Natural killer cell (primary cell): ENCODE data around the gene FABP6. TPM values are rescaled to one million over a fixed set of nuclear protein-coding genes. Genes with fewer than 3 reads are reported as not detected.

Source experiments
- ATAC-seq, 3 donors: fragments of 150-1000 bp in 2 of 3; fragments of 200-7000 bp in 1 of 3; cut with Tn5 transposase; 1 replicate in 1 of 3; 2 replicates in 2 of 3; pipeline ENCODE4 v1.10.0; 2021; ENCODE audit warnings: mild to moderate bottlenecking in 2 of 3, moderate library complexity in 2 of 3
- DNase-seq, 2 donors: peaks; one replicate each; pipeline versions ENCODE4 v3.0.0 to v3.0.0-alpha.2; 2013 to 2021; ENCODE audit warnings: mixed read lengths in 1 of 2
- H3K27ac ChIP-seq: one replicate; pipeline ENCODE4 v1.5.1; 2013; ENCODE audit warnings: mild to moderate bottlenecking, low read length
- H3K27me3 ChIP-seq: one replicate; pipeline ENCODE4 v1.6.1; 2013; ENCODE audit warnings: low read length; ENCODE audit not compliant: control insufficient read depth, insufficient read depth
- H3K36me3 ChIP-seq: one replicate; pipeline ENCODE4 v1.6.1; 2013; ENCODE audit warnings: low read length; ENCODE audit not compliant: control insufficient read depth, insufficient read depth
- H3K4me1 ChIP-seq: one replicate; pipeline ENCODE4 v1.6.1; 2013; ENCODE audit warnings: low read length; ENCODE audit not compliant: control insufficient read depth, insufficient read depth
- H3K4me3 ChIP-seq: one replicate; pipeline ENCODE4 v1.5.1; 2013; ENCODE audit warnings: low read length
- H3K9me3 ChIP-seq: one replicate; pipeline ENCODE4 v1.6.1; 2013; ENCODE audit warnings: low read length; ENCODE audit not compliant: control insufficient read depth, insufficient read depth
- H3K27ac Mint-ChIP-seq, 2 donors: one replicate each; pipeline ENCODE4 v1.8.0; 2022; ENCODE audit warnings: mild to moderate bottlenecking in 2 of 2, mixed read lengths in 2 of 2, moderate library complexity in 1 of 2
- H3K27me3 Mint-ChIP-seq, 2 donors: one replicate each; pipeline ENCODE4 v1.8.0; 2022; ENCODE audit warnings: low read depth in 2 of 2, mixed read lengths in 2 of 2
- H3K36me3 Mint-ChIP-seq: one replicate; pipeline ENCODE4 v1.8.0; 2022; ENCODE audit warnings: mixed read lengths
- H3K4me1 Mint-ChIP-seq, 2 donors: one replicate each; pipeline ENCODE4 v1.8.0; 2022; ENCODE audit warnings: mixed read lengths in 2 of 2
- H3K4me3 Mint-ChIP-seq: one replicate; pipeline ENCODE4 v1.8.0; 2022; ENCODE audit warnings: mild to moderate bottlenecking, moderate library complexity, mixed read lengths
- H3K9me3 Mint-ChIP-seq, 2 donors: one replicate each; pipeline ENCODE4 v1.8.0; 2022; ENCODE audit warnings: mixed read lengths in 2 of 2
- CTCF ChIP-seq: fragments of 200-600 bp; IDR thresholded peaks from one replicate; pipeline ENCODE4 v1.8.0; 2022; ENCODE audit warnings: antibody characterized with exemption
- WGBS: methylation state at CpG from one replicate; pipeline ENCODE4 v1.1.7; 2013; ENCODE audit warnings: missing lambda C conversion rate; ENCODE audit not compliant: insufficient coverage; 5-methylcytosine and 5-hydroxymethylcytosine counted together
- intact Hi-C: fragments of 100-400 bp; cut with micrococcal nuclease; formaldehyde crosslinking; loops from one replicate; pipeline ENCODE4 v1.14.2; 2022
- total RNA-seq, 4 donors: library from RNA; stranded (reverse); fragments of 120-200 nt in 1 of 4; gene quantifications; one replicate each; pipeline versions ENCODE4 v1.2.3 to v1.2.4, GENCODE V29; 2013 to 2022

Gene FABP6
- total RNA-seq = not detected
- total RNA-seq (2013) = not detected

- peaks cover 0 to 3% of the 10 kb centered on the region in 2 donors for H3K27me3 Mint-ChIP-seq
- Histone ChIP-seq H3K27ac (no peak within 1 kb of the TSS), H3K9me3 (no peaks in the 10 kb centered on the region), H3K27me3 (no peaks in the 10 kb centered on the region), H3K4me3 (no peak within 1 kb of the TSS), H3K4me1 (peaks cover 12% of the 10 kb centered on the region), H3K36me3 (no peaks in the 10 kb centered on the region)
- ATAC-seq = peak in 1 of 3 donors; percentile 24
- no peak for DNase-seq
- no peak for TF ChIP-seq CTCF
- intact Hi-C loops = no loop called here
- H3K27ac Mint-ChIP-seq = no peak within 1 kb of the TSS
- H3K36me3 Mint-ChIP-seq = no peaks in the 10 kb centered on the region
- 54% methylated on average over 5 of the region's 7 CpGs for WGBS
- H3K9me3 Mint-ChIP-seq = no peaks in the 10 kb centered on the region
- H3K4me3 Mint-ChIP-seq = no peak within 1 kb of the TSS
- peaks cover 0 to 6% of the 10 kb centered on the region in 2 donors for H3K4me1 Mint-ChIP-seq
Measured at GRCh38 chr5:160229190-160229742, at the start of gene FABP6. TSS of gene FABP6 (plus strand) at chr5:160229506. CDS start at chr5:160229558, 52 bp downstream.

GRCh38 chr5:160180931-160181330, 48.4 kb upstream of the FABP6 start:
- H3K4me3 ChIP-seq = no peak overlapping the region
- no peaks in the 10 kb centered on the region for H3K9me3 ChIP-seq
- H3K27me3 ChIP-seq = no peaks in the 10 kb centered on the region
- no peak for DNase-seq
- no peak overlapping the region for H3K27ac ChIP-seq
- no peak for ATAC-seq
- H3K4me1 ChIP-seq = no peaks in the 10 kb centered on the region
- peaks cover 4 to 11% of the 10 kb centered on the region in 2 donors for H3K27me3 Mint-ChIP-seq
- H3K36me3 Mint-ChIP-seq = no peaks in the 10 kb centered on the region
- peaks cover 0 to 6% of the 10 kb centered on the region in 2 donors for H3K4me1 Mint-ChIP-seq
- intact Hi-C loops = no loop called here
- no peaks in the 10 kb centered on the region for H3K9me3 Mint-ChIP-seq
- H3K27ac Mint-ChIP-seq = no peak overlapping the region
- H3K4me3 Mint-ChIP-seq = no peak overlapping the region
- H3K36me3 ChIP-seq = no peaks in the 10 kb centered on the region
- 77% methylated on average over 3 of the region's 3 CpGs for WGBS
- TF ChIP-seq CTCF = no peak

DNA sequence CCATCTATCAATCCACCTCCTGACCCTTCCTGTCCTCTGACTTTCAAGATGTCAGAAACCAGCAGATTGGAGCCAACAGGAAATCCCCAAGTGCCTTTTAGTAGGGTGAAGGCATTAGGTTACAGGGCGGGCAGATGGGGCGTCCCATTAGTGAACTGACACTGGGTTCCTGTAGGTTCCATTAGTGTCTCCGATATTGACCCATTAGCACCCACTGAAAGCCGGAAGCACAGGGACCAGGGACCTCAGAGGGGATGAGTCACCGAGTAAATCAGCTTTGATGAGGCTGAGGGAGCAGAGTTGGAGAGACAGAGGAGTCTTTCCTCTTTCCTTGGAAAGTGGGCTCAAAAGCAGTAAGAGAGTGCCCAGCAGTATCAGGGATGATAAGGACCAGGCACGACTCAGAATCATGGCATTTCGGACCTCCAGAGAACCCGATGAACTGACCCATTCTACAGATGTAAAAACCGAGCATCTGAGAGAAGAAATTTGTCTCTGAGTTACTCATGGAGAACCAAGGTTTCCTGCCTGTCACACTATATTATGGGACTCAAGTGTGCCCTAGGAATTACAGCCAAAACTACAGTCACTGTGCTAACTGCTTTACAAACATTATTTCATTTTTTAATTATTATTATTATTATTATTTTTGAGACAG, 47.2 kb upstream of the FABP6 start:
- Mint-ChIP-seq H3K4me3 (no peak overlapping the region), H3K36me3 (no peaks in the 10 kb centered on the region), H3K27ac (no peak overlapping the region), H3K4me1 (peaks cover 0 to 6% of the 10 kb centered on the region in 2 donors), H3K27me3 (peaks cover 15 to 17% of the 10 kb centered on the region in 2 donors), H3K9me3 (no peaks in the 10 kb centered on the region)
- H3K27me3 ChIP-seq = no peaks in the 10 kb centered on the region
- H3K4me3 ChIP-seq = no peak overlapping the region
- WGBS = 83% methylated on average over 9 of the region's 9 CpGs
- no peaks in the 10 kb centered on the region for H3K36me3 ChIP-seq
- no peak overlapping the region for H3K27ac ChIP-seq
- DNase-seq (no peak), ATAC-seq (no peak)
- intact Hi-C loops = no loop called here
- no peak for TF ChIP-seq CTCF
- no peaks in the 10 kb centered on the region for H3K4me1 ChIP-seq
- no peaks in the 10 kb centered on the region for H3K9me3 ChIP-seq
